Liver (tissue), 9 donors: Measurements from ENCODE around the gene ATG10. TPM values are rescaled to one million over a fixed set of nuclear protein-coding genes. Genes with fewer than 3 reads are reported as not detected.

Source experiments
- DNase-seq: peaks from one replicate; pipeline ENCODE4 v3.0.0-alpha.2; 2017; ENCODE audit warnings: low spot score
- H3K27ac ChIP-seq, 2 donors: one replicate each; pipeline ENCODE4 v1.7.0; 2013; ENCODE audit warnings: inconsistent platforms in 2 of 2, low read length in 2 of 2, control low read depth in 1 of 2, low read depth in 1 of 2, mild to moderate bottlenecking in 1 of 2
- H3K27me3 ChIP-seq, 4 donors: one replicate each; pipeline versions ENCODE4 v1.6.1 to v1.7.0; 2013; ENCODE audit warnings: low read length in 3 of 4, inconsistent platforms in 1 of 4, mild to moderate bottlenecking in 1 of 4, moderate library complexity in 1 of 4; ENCODE audit not compliant: control insufficient read depth in 4 of 4, insufficient read depth in 4 of 4
- H3K36me3 ChIP-seq, 4 donors: one replicate each; pipeline versions ENCODE4 v1.6.1 to v1.7.0; 2013; ENCODE audit warnings: low read length in 3 of 4, mild to moderate bottlenecking in 3 of 4, low read depth in 1 of 4, moderate library complexity in 1 of 4; ENCODE audit not compliant: control insufficient read depth in 4 of 4, insufficient read depth in 3 of 4
- H3K4me1 ChIP-seq, 4 donors: one replicate each; pipeline versions ENCODE4 v1.6.1 to v1.7.0; 2013; ENCODE audit warnings: low read length in 3 of 4, mild to moderate bottlenecking in 3 of 4, moderate library complexity in 1 of 4; ENCODE audit not compliant: control insufficient read depth in 4 of 4, insufficient read depth in 4 of 4
- H3K4me3 ChIP-seq, 3 donors: one replicate each; pipeline versions ENCODE4 v1.6.1 to v1.7.0; 2013; ENCODE audit warnings: low read length in 3 of 3, control low read depth in 1 of 3, low read depth in 1 of 3, mild to moderate bottlenecking in 1 of 3
- H3K9ac ChIP-seq, 2 donors: one replicate each; pipeline ENCODE4 v1.7.0; 2013; ENCODE audit warnings: low read length in 2 of 2, mild to moderate bottlenecking in 2 of 2, moderate library complexity in 2 of 2, control low read depth in 1 of 2, low read depth in 1 of 2
- H3K9me3 ChIP-seq, 4 donors: one replicate each; pipeline versions ENCODE4 v1.6.1 to v1.7.0; 2013; ENCODE audit warnings: low read length in 3 of 4; ENCODE audit not compliant: control insufficient read depth in 4 of 4
- ATF3 ChIP-seq: IDR thresholded peaks from 2 replicates; pipeline ENCODE4 v1.6.1; 2016; ENCODE audit warnings: antibody characterized with exemption
- EGR1 ChIP-seq, 2 donors: IDR thresholded peaks; 2 replicates each; pipeline ENCODE4 v1.6.1; 2016 to 2018; ENCODE audit warnings: antibody characterized with exemption in 2 of 2, low read depth in 2 of 2
- FOXA1 ChIP-seq: IDR thresholded peaks from 2 replicates; pipeline ENCODE4 v1.6.1; 2016; ENCODE audit warnings: antibody characterized with exemption
- GABPA ChIP-seq, 2 donors: IDR thresholded peaks in 1 of 2; conservative IDR thresholded peaks in 1 of 2; 2 replicates each; pipeline ENCODE4 v1.6.1; 2016; ENCODE audit warnings: antibody characterized with exemption in 2 of 2, mild to moderate bottlenecking in 1 of 2, moderate library complexity in 1 of 2
- HNF4A ChIP-seq, 2 donors: conservative IDR thresholded peaks; 2 replicates each; pipeline ENCODE4 v1.6.1; 2016; ENCODE audit warnings: antibody characterized with exemption in 2 of 2, mild to moderate bottlenecking in 2 of 2
- HNF4G ChIP-seq: IDR thresholded peaks from 2 replicates; pipeline ENCODE4 v1.6.1; 2016; ENCODE audit warnings: antibody characterized with exemption
- JUND ChIP-seq, 2 donors: IDR thresholded peaks; 2 replicates each; pipeline ENCODE4 v1.6.1; 2016; ENCODE audit warnings: antibody characterized with exemption in 2 of 2
- MAX ChIP-seq: IDR thresholded peaks from 2 replicates; pipeline ENCODE4 v1.6.1; 2016; ENCODE audit warnings: antibody characterized with exemption
- NR2F2 ChIP-seq: IDR thresholded peaks from 2 replicates; pipeline ENCODE4 v1.6.1; 2016; ENCODE audit warnings: antibody characterized with exemption
- RAD21 ChIP-seq, 2 donors: IDR thresholded peaks; 2 replicates each; pipeline ENCODE4 v1.6.1; 2016; ENCODE audit warnings: antibody characterized with exemption in 2 of 2, mild to moderate bottlenecking in 2 of 2
- RXRA ChIP-seq, 2 donors: IDR thresholded peaks; 2 replicates each; pipeline ENCODE4 v1.6.1; 2017 to 2018; ENCODE audit warnings: antibody characterized with exemption in 2 of 2, mild to moderate bottlenecking in 1 of 2
- SP1 ChIP-seq: IDR thresholded peaks from 2 replicates; pipeline ENCODE4 v1.6.1; 2018; ENCODE audit warnings: antibody characterized with exemption, mild to moderate bottlenecking
- TAF1 ChIP-seq: conservative IDR thresholded peaks from 2 replicates; pipeline ENCODE4 v1.6.1; 2016; ENCODE audit warnings: antibody characterized with exemption, mild to moderate bottlenecking
- YY1 ChIP-seq: IDR thresholded peaks from 2 replicates; pipeline ENCODE4 v1.6.1; 2016; ENCODE audit warnings: antibody characterized with exemption, mild to moderate bottlenecking
- ZBTB33 ChIP-seq: IDR thresholded peaks from 2 replicates; pipeline ENCODE4 v1.6.1; 2016; ENCODE audit warnings: antibody characterized with exemption
- WGBS: extraction: QIAGEN DNeasy Blood & Tissue Kit; methylation state at CpG from one replicate; pipeline ENCODE4 v1.1.7; 2013; 5-methylcytosine and 5-hydroxymethylcytosine counted together
- polyA plus RNA-seq, 2 donors: library from polyadenylated mRNA; stranded (reverse) in 1 of 2; unstranded in 1 of 2; fragments of 200-250 nt in 1 of 2; fragments of >200 nt in 1 of 2; fragmentation: Nextera tagmentation in 1 of 2; extraction: Ambion mirVana in 1 of 2; gene quantifications; one replicate each; pipeline versions ENCODE4 v1.2.1 to v1.2.3, GENCODE V29; 2013 to 2015
- total RNA-seq, 2 donors: library from RNA; depleted of rRNA; stranded (reverse); fragments of >200 nt; gene quantifications; one replicate each; pipeline ENCODE4 v1.2.3, GENCODE V29; 2014
- TF ChIP-seq, protein P1 (sequence below): fragments of 150-350 bp; IDR thresholded peaks from 2 replicates; pipeline ENCODE4 v1.5.1; 2017; ENCODE audit warnings: improper control_type of control experiment, low read depth, low read length; ENCODE audit not compliant: missing input control
- TF ChIP-seq, protein P2 (sequence below): IDR thresholded peaks from 2 replicates; pipeline ENCODE4 v1.6.1; 2016; ENCODE audit warnings: antibody characterized with exemption, mild to moderate bottlenecking
- donor health status: healthy.
- donor health status: healthy.
- donor health status: healthy.
- donor health status: healthy.
- donor health status: healthy.

ATG10 gene
- total and polyA plus RNA-seq, 4 donors = 3.1 to 7.8 (median 7.4) TPM

DNA sequence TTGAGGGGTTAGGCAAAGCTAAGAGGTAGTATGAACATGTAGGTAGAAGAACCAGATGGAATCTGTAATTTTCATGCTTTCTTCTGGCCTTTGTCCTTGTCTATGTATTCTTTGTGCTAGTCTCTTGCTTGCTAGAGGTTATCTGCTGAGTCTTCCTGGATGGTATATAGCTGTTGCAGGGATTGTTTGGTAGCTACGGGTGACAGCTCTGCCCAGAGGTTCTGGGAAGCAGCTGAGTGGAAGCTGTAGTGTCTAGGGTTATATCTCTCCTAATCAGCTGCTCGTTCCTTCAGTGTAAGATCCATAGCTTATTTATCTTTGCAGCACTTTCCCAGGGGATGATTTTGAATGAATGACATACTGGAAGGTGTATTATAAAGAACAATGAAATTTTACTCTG is 100.3 kb downstream of the ATG10 start:
- no peak overlapping the region for H3K27ac ChIP-seq
- peaks cover 0 to 2% (median 0%) of the 10 kb centered on the region in 4 donors for H3K4me1 ChIP-seq
- H3K9me3 ChIP-seq = no peaks in the 10 kb centered on the region
- no peak overlapping the region for H3K9ac ChIP-seq
- no peak for DNase-seq
- H3K4me3 ChIP-seq = no peak overlapping the region
- H3K27me3 ChIP-seq = no peaks in the 10 kb centered on the region
- 86% methylated on average over 2 of the region's 2 CpGs for WGBS
- H3K36me3 ChIP-seq = no peaks in the 10 kb centered on the region
- TF ChIP-seq RXRA (IDR thresholded peaks at IDR 0.05) = no peak
- no peak for TF ChIP-seq FOXA1
- no peak for TF ChIP-seq EGR1 (IDR thresholded peaks at IDR 0.05; ENCODE audit: low read depth in 2 of 2)
- no peak for TF ChIP-seq MAX
- TF ChIP-seq, protein P1, sequence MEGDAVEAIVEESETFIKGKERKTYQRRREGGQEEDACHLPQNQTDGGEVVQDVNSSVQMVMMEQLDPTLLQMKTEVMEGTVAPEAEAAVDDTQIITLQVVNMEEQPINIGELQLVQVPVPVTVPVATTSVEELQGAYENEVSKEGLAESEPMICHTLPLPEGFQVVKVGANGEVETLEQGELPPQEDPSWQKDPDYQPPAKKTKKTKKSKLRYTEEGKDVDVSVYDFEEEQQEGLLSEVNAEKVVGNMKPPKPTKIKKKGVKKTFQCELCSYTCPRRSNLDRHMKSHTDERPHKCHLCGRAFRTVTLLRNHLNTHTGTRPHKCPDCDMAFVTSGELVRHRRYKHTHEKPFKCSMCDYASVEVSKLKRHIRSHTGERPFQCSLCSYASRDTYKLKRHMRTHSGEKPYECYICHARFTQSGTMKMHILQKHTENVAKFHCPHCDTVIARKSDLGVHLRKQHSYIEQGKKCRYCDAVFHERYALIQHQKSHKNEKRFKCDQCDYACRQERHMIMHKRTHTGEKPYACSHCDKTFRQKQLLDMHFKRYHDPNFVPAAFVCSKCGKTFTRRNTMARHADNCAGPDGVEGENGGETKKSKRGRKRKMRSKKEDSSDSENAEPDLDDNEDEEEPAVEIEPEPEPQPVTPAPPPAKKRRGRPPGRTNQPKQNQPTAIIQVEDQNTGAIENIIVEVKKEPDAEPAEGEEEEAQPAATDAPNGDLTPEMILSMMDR = no peak
- TF ChIP-seq GABPA (IDR thresholded peaks at IDR 0.05 in 1 of 2, conservative IDR thresholded peaks at IDR 0.05 in 1 of 2) = no peak
- TF ChIP-seq HNF4G = no peak
- TF ChIP-seq, protein P2, sequence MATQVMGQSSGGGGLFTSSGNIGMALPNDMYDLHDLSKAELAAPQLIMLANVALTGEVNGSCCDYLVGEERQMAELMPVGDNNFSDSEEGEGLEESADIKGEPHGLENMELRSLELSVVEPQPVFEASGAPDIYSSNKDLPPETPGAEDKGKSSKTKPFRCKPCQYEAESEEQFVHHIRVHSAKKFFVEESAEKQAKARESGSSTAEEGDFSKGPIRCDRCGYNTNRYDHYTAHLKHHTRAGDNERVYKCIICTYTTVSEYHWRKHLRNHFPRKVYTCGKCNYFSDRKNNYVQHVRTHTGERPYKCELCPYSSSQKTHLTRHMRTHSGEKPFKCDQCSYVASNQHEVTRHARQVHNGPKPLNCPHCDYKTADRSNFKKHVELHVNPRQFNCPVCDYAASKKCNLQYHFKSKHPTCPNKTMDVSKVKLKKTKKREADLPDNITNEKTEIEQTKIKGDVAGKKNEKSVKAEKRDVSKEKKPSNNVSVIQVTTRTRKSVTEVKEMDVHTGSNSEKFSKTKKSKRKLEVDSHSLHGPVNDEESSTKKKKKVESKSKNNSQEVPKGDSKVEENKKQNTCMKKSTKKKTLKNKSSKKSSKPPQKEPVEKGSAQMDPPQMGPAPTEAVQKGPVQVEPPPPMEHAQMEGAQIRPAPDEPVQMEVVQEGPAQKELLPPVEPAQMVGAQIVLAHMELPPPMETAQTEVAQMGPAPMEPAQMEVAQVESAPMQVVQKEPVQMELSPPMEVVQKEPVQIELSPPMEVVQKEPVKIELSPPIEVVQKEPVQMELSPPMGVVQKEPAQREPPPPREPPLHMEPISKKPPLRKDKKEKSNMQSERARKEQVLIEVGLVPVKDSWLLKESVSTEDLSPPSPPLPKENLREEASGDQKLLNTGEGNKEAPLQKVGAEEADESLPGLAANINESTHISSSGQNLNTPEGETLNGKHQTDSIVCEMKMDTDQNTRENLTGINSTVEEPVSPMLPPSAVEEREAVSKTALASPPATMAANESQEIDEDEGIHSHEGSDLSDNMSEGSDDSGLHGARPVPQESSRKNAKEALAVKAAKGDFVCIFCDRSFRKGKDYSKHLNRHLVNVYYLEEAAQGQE = no peak
- TF ChIP-seq HNF4A (conservative IDR thresholded peaks at IDR 0.05) = no peak
- no peak for TF ChIP-seq TAF1
- TF ChIP-seq YY1 = no peak
- TF ChIP-seq JUND (IDR thresholded peaks at IDR 0.05) = no peak
- TF ChIP-seq ZBTB33 = no peak
- no peak for TF ChIP-seq NR2F2

DNA sequence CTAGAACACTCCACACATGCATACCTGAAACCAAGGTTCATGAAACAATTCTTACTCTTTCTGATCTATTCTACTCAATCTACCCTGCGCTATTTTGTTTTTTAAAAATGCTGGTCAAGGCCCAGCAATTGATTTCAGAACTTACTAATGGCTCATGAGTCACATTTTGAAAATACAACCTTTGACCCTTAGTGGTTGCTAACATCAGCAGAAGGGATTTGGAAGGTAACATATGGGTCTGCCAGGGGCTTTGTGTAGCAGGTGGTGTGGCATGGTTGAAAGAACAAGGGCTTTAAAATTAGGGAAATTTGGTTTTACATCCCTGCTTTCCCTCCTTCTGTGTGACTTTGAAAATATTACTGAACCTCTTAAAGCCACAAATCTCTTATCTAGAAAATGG is 101.4 kb downstream of the ATG10 start:
- no peak for TF ChIP-seq ATF3
- peak; percentile 37 for TF ChIP-seq HNF4G
- TF ChIP-seq, protein P2 = no peak
- peak; percentile 39 for TF ChIP-seq SP1
- TF ChIP-seq YY1 = peak; percentile 61
- peak; percentile 34 to 72 for TF ChIP-seq JUND (IDR thresholded peaks at IDR 0.05)
- no peak for TF ChIP-seq ZBTB33
- peak; percentile 64 to 67 for TF ChIP-seq HNF4A (conservative IDR thresholded peaks at IDR 0.05)
- TF ChIP-seq RAD21 (IDR thresholded peaks at IDR 0.05) = no peak
- Histone ChIP-seq H3K4me1 (peaks cover 0 to 2% (median 0%) of the 10 kb centered on the region in 4 donors), H3K9ac (no peak overlapping the region), H3K36me3 (no peaks in the 10 kb centered on the region), H3K27ac (no peak overlapping the region), H3K9me3 (no peaks in the 10 kb centered on the region), H3K4me3 (no peak overlapping the region), H3K27me3 (no peaks in the 10 kb centered on the region)
- WGBS = 49% methylated on average over 1 of the region's 1 CpG
- DNase-seq = no peak
